Chondrocyte (in vitro differentiated cells): ENCODE results near the gene ABCA3. TPM values are rescaled to one million over a fixed set of nuclear protein-coding genes. Genes with fewer than 3 reads are reported as not detected.

Experiments used
- DNase-seq: peaks from one replicate; pipeline ENCODE4 v3.0.0; 2021; ENCODE audit warnings: mixed read lengths, low spot score
- H3K27ac Mint-ChIP-seq: one replicate; pipeline ENCODE4 v1.8.0; 2021; ENCODE audit warnings: mild to moderate bottlenecking, moderate library complexity, mixed read lengths; ENCODE audit not compliant: unreplicated experiment
- H3K27me3 Mint-ChIP-seq: 2 replicates; pipeline ENCODE4 v1.8.0; 2021; ENCODE audit warnings: low read depth, mixed read lengths
- H3K36me3 Mint-ChIP-seq: 2 replicates; pipeline ENCODE4 v1.8.0; 2021; ENCODE audit warnings: low read depth, mixed read lengths
- H3K4me1 Mint-ChIP-seq: 2 replicates; pipeline ENCODE4 v1.8.0; 2021; ENCODE audit warnings: low read depth, mild to moderate bottlenecking, mixed read lengths
- H3K4me3 Mint-ChIP-seq: one replicate; pipeline ENCODE4 v1.8.0; 2021; ENCODE audit warnings: mild to moderate bottlenecking, moderate library complexity, mixed read lengths; ENCODE audit not compliant: unreplicated experiment
- H3K9me3 Mint-ChIP-seq: 2 replicates; pipeline ENCODE4 v1.8.0; 2021; ENCODE audit warnings: low read depth, mixed read lengths
- total RNA-seq: library from RNA; stranded (reverse); gene quantifications from 3 replicates; pipeline ENCODE4 v1.2.1, GENCODE V29; 2021
- TF ChIP-seq, protein P1 (sequence below): fragments of 200-600 bp; sonication (generic); IDR thresholded peaks from 2 replicates; pipeline ENCODE4 v1.5.0; 2021; ENCODE audit warnings: antibody characterized with exemption, mild to moderate bottlenecking, moderate library complexity

ABCA3 gene
- total RNA-seq, 1 donor from 2014 or later: 26.0 TPM

DNA sequence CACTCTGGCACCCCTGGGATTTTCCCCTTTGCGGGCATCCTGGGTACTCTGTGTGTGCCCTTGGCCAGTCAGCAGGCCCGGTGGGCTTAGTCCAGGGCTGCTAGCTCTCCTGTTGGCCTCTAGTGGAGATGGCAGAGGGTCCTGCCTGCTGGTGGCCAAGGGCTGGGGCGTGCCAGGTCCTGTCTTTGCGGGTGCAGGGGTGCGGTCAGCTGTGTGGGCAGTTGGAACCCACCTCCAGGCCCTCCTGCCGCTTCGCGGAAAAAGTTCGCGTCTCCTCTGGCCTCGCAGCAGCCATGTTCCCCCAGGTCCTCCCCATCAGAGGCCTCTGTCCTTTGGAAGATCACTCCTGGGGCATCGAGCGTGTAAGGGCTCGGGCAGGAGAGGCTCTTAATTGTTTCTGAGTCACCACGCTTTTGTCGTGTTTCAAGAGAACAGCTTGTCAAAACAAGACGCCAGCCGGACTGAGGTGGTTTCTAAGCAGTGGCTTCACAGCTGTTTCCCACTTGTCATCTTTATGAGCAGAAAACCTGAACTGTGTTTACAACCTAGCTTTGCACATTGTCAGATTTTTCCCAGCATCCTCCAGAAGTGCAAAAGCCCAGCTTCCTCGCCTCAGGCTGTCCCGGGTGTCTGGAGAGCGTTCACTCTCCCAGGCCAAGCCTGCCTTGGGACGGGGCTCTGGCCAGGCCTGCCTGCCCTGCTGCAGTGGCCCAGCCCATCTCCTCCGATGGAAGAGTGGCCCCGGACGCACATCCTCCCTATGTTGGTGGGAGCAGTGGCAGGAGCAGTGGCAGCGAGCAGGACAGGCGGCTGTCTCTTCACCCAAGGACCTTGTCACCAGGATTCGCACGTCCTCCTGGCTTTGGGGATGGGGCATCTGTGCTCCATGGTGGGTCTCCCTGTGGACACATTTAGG is 109.3 kb downstream of the ABCA3 start:
- no peak for DNase-seq
- H3K36me3 Mint-ChIP-seq: peaks cover 13% of the 10 kb centered on the region
- no peaks in the 10 kb centered on the region for H3K9me3 Mint-ChIP-seq
- peaks cover 2% of the 10 kb centered on the region for H3K4me1 Mint-ChIP-seq
- no peaks in the 10 kb centered on the region for H3K27me3 Mint-ChIP-seq
- TF ChIP-seq, protein P1, sequence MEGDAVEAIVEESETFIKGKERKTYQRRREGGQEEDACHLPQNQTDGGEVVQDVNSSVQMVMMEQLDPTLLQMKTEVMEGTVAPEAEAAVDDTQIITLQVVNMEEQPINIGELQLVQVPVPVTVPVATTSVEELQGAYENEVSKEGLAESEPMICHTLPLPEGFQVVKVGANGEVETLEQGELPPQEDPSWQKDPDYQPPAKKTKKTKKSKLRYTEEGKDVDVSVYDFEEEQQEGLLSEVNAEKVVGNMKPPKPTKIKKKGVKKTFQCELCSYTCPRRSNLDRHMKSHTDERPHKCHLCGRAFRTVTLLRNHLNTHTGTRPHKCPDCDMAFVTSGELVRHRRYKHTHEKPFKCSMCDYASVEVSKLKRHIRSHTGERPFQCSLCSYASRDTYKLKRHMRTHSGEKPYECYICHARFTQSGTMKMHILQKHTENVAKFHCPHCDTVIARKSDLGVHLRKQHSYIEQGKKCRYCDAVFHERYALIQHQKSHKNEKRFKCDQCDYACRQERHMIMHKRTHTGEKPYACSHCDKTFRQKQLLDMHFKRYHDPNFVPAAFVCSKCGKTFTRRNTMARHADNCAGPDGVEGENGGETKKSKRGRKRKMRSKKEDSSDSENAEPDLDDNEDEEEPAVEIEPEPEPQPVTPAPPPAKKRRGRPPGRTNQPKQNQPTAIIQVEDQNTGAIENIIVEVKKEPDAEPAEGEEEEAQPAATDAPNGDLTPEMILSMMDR: no peak
- H3K27ac Mint-ChIP-seq: no peak overlapping the region
- no peak overlapping the region for H3K4me3 Mint-ChIP-seq

DNA sequence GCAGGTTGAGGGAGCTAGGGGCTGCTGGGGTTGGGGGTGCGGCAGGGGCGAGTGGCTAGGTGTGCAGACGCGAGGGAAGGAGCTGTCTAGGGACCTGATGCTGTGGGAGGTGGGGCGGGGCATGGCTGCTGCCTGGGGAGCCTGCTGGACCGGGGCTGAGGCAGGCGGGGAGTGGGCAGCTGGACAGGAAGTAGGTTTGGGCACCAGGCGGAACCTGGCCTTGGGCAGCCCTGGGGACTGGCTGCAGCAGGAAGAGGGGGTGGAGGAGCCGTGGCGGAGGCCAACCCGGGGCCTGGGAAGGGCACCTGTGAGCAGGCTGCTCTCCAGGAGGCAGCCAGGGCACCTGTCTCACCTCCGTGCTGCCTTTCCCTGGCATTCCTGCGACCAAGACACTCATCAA is 110.2 kb downstream of the ABCA3 start:
- Mint-ChIP-seq H3K4me3 (no peak overlapping the region), H3K27me3 (no peaks in the 10 kb centered on the region), H3K4me1 (peaks cover 7% of the 10 kb centered on the region), H3K9me3 (no peaks in the 10 kb centered on the region), H3K27ac (no peak overlapping the region), H3K36me3 (peaks cover 13% of the 10 kb centered on the region)
- TF ChIP-seq, protein P1: no peak
- DNase-seq: no peak

DNA sequence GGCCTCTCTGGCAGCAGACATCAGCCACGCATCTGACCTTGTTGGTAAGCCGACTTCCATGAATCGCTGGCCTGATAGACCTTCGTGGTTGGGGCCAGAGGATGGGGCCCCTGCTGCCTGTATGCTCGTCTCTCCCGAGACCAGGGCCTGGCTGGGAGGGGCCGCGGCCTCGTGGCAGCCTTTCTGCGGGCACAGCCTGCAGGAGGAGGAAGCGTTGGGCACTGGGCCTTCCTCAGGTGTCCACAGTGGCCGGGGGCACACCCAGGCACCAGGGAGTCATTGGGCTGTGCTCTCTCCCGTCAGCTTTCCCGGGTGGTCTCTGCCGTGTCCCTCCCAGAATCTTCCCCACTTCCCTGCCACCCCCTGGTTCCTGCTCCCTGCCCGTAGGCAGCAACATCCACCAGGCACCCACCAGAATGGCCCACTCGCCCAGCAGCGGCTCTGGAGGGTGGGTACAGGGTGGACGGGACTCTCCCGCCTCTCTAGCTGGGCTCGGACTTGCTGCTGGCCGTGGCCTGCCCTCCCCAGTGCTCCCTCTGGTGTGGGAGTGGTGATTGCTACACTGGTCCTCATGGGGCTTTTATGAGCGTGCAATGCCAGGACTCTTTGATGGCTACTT is 110.8 kb downstream of the ABCA3 start:
- DNase-seq: no peak
- peaks cover 11% of the 10 kb centered on the region for H3K4me1 Mint-ChIP-seq
- no peaks in the 10 kb centered on the region for H3K9me3 Mint-ChIP-seq
- peaks cover 11% of the 10 kb centered on the region for H3K36me3 Mint-ChIP-seq
- TF ChIP-seq, protein P1: no peak
- H3K27ac Mint-ChIP-seq: no peak overlapping the region
- H3K4me3 Mint-ChIP-seq: no peak overlapping the region
- no peaks in the 10 kb centered on the region for H3K27me3 Mint-ChIP-seq

- Mint-ChIP-seq H3K9me3 (no peaks in the 10 kb centered on the region), H3K4me1 (peaks cover 17% of the 10 kb centered on the region), H3K36me3 (peaks cover 11% of the 10 kb centered on the region), H3K27ac (no peak overlapping the region), H3K4me3 (no peak overlapping the region), H3K27me3 (no peaks in the 10 kb centered on the region)
- TF ChIP-seq, protein P1: no peak
- no peak for DNase-seq
Observed at GRCh38 chr16:2229091-2229490, 111.4 kb downstream of the ABCA3 start.

DNA sequence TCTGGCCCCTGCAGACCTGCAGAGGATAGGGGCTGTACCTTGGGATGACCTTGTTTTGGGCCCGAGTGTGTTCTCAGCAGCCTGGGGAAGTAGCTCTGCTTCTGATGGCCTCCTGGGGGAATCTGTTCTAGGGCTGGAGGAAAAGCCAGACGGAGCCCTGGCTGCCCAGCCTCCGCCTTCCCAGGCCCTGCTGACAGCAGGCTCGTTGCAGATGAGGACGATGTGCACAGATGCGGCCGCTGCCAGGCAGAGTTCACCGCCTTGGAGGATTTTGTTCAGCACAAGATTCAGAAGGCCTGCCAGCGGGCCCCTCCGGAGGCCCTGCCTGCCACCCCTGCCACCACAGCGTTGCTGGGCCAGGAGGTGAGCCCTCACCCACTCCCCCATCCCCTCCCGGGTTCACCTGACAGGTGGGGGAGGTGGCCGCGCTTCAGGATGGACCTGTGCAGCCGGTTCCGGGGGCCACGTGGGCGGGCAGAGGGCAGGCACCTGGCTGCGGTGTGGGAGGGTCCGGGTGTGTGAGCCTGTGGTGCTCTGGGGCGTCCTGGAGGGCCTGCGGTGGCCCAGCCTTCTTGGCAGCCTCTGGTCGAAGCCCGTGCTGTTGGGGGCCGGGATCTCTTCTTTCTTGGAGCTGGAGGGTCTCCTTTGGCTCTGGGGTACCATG is 112.2 kb downstream of the ABCA3 start:
- H3K36me3 Mint-ChIP-seq: peaks cover 8% of the 10 kb centered on the region
- no peak overlapping the region for H3K4me3 Mint-ChIP-seq
- no peak for DNase-seq
- TF ChIP-seq, protein P1: no peak
- peaks cover 18% of the 10 kb centered on the region for H3K4me1 Mint-ChIP-seq
- no peaks in the 10 kb centered on the region for H3K27me3 Mint-ChIP-seq
- H3K9me3 Mint-ChIP-seq: no peaks in the 10 kb centered on the region
- no peak overlapping the region for H3K27ac Mint-ChIP-seq
